Mesodermal cell (in vitro differentiated cells): ENCODE measurements around the gene ZNF45.
A peak's percentile ranks its signal among the peaks of the same experiment; 100 is the strongest.
"Not testable (repeated sequence)": the region's sequence is repeated elsewhere in the genome, so short reads cannot be mapped to it uniquely, and the experiment has no call there.

Experiments used
- H3K27ac ChIP-seq: 2 replicates; pipeline ENCODE4 v1.7.0; 2013; ENCODE audit warnings: mild to moderate bottlenecking, low read depth, low read length, moderate library complexity; ENCODE audit not compliant: severe bottlenecking
- H3K36me3 ChIP-seq: 2 replicates; pipeline ENCODE4 v1.7.1; 2013; ENCODE audit warnings: mild to moderate bottlenecking, low read length, moderate library complexity; ENCODE audit not compliant: control insufficient read depth, insufficient read depth
- H3K4me1 ChIP-seq: one replicate; pipeline ENCODE4 v1.7.1; 2013; ENCODE audit warnings: mild to moderate bottlenecking, low read length; ENCODE audit not compliant: insufficient read depth, control insufficient read depth, poor library complexity, severe bottlenecking
- H3K4me3 ChIP-seq: 2 replicates; pipeline ENCODE4 v1.7.0; 2013; ENCODE audit warnings: low read length, control low read depth, mild to moderate bottlenecking; ENCODE audit not compliant: insufficient read depth, poor library complexity, severe bottlenecking; ENCODE audit errors: extremely low read depth
- H3K9me3 ChIP-seq: 2 replicates; pipeline ENCODE4 v1.7.1; 2013; ENCODE audit warnings: mild to moderate bottlenecking, low read length, moderate library complexity; ENCODE audit not compliant: control insufficient read depth
- WGBS, 2 experiments: methylation state at CpG; one replicate each; pipeline ENCODE4 v1.1.5; 2013; ENCODE audit warnings: missing lambda C conversion rate in 2 of 2; ENCODE audit not compliant: insufficient coverage in 2 of 2; 5-methylcytosine and 5-hydroxymethylcytosine counted together

ZNF45 gene

GRCh38 chr19:43949803-43950202 lies 14.7 kb upstream of the ZNF45 start:
- 50 to 83% methylated on average over 1 of the region's 2 CpGs for WGBS, 2 experiments

GRCh38 chr19:43947412-43947811 lies 12.3 kb upstream of the ZNF45 start:
- not testable (repeated sequence) for H3K4me3 ChIP-seq, H3K27ac ChIP-seq, H3K36me3 ChIP-seq, H3K4me1 ChIP-seq
- WGBS, 2 experiments = no CpG with 5 or more reads among the region's 1 CpG
- H3K9me3 ChIP-seq = peaks cover 17% of the 10 kb centered on the region

More at GRCh38 chr19:43949803-43950202, 14.7 kb upstream of the ZNF45 start:
- H3K36me3 ChIP-seq, H3K4me3 ChIP-seq, H3K27ac ChIP-seq, H3K4me1 ChIP-seq: not testable (repeated sequence)
- H3K9me3 ChIP-seq = peaks cover 17% of the 10 kb centered on the region

GRCh38 chr19:43941209-43941608 lies 6.1 kb upstream of the ZNF45 start:
- Histone ChIP-seq H3K4me3 (no peak overlapping the region), H3K36me3 (no peaks in the 10 kb centered on the region), H3K9me3 (no peaks in the 10 kb centered on the region), H3K4me1 (no peaks in the 10 kb centered on the region), H3K27ac (no peak overlapping the region)
- WGBS, 2 experiments = no CpG with 5 or more reads among the region's 5 CpGs

- H3K4me1 ChIP-seq = no peaks in the 10 kb centered on the region
- no peaks in the 10 kb centered on the region for H3K36me3 ChIP-seq
- no peaks in the 10 kb centered on the region for H3K9me3 ChIP-seq
- 67 to 100% methylated on average over 1 of the region's 4 CpGs for WGBS, 2 experiments
- H3K4me3 ChIP-seq = no peak overlapping the region
- no peak overlapping the region for H3K27ac ChIP-seq
Observed at GRCh38 chr19:43940719-43941118, 5.6 kb upstream of the ZNF45 start.

- WGBS, 2 experiments = no CpG with 5 or more reads among the region's 3 CpGs
- H3K4me1 ChIP-seq = no peaks in the 10 kb centered on the region
- no peaks in the 10 kb centered on the region for H3K9me3 ChIP-seq
- H3K4me3 ChIP-seq = no peak overlapping the region
- H3K36me3 ChIP-seq = no peaks in the 10 kb centered on the region
- no peak overlapping the region for H3K27ac ChIP-seq
Observed at GRCh38 chr19:43939557-43940260, 4.6 kb upstream of the ZNF45 start.

- 83 to 100% methylated on average over 1 of the region's 5 CpGs for WGBS, 2 experiments
- Histone ChIP-seq H3K4me1 (peaks cover 4% of the 10 kb centered on the region), H3K9me3 (no peaks in the 10 kb centered on the region), H3K4me3 (no peak overlapping the region), H3K27ac (no peak overlapping the region), H3K36me3 (peaks cover 18% of the 10 kb centered on the region)
Observed at GRCh38 chr19:43936188-43936587, 1.1 kb upstream of the ZNF45 start.

GRCh38 chr19:43934055-43934984 lies 762 bp downstream of the ZNF45 start:
- Histone ChIP-seq H3K27ac (peak overlapping the region; percentile 77), H3K36me3 (peaks cover 37% of the 10 kb centered on the region), H3K4me1 (peaks cover 4% of the 10 kb centered on the region), H3K4me3 (peak overlapping the region; percentile 75), H3K9me3 (no peaks in the 10 kb centered on the region)
- WGBS, 2 experiments = 3 to 38% methylated on average over 6 to 8 of the region's 15 CpGs

GRCh38 chr19:43928820-43929219 lies 6.3 kb downstream of the ZNF45 start:
- H3K36me3 ChIP-seq = peaks cover 86% of the 10 kb centered on the region
- H3K27ac ChIP-seq = no peak overlapping the region
- 92 to 100% methylated on average over 3 to 4 of the region's 5 CpGs for WGBS, 2 experiments
- no peaks in the 10 kb centered on the region for H3K9me3 ChIP-seq
- peaks cover under 1% of the 10 kb centered on the region for H3K4me1 ChIP-seq
- no peak overlapping the region for H3K4me3 ChIP-seq

GRCh38 chr19:43923875-43924274 lies 11.2 kb downstream of the ZNF45 start:
- no peak overlapping the region for H3K4me3 ChIP-seq
- H3K9me3 ChIP-seq = no peaks in the 10 kb centered on the region
- no peaks in the 10 kb centered on the region for H3K4me1 ChIP-seq

GRCh38 chr19:43914051-43914450 lies 21.0 kb downstream of the ZNF45 start:
- Histone ChIP-seq H3K9me3 (peaks cover 50% of the 10 kb centered on the region), H3K27ac (no peak overlapping the region), H3K36me3 (peaks cover 62% of the 10 kb centered on the region), H3K4me1 (no peaks in the 10 kb centered on the region), H3K4me3 (no peak overlapping the region)
- 70 to 79% methylated on average over 2 to 3 of the region's 3 CpGs for WGBS, 2 experiments

More at GRCh38 chr19:43923875-43924274, 11.2 kb downstream of the ZNF45 start:
- Histone ChIP-seq H3K36me3 (peaks cover 78% of the 10 kb centered on the region), H3K27ac (no peak overlapping the region)

- Histone ChIP-seq H3K4me1 (no peaks in the 10 kb centered on the region), H3K27ac (no peak overlapping the region), H3K9me3 (peaks cover 50% of the 10 kb centered on the region), H3K36me3 (peaks cover 55% of the 10 kb centered on the region), H3K4me3 (no peak overlapping the region)
- WGBS, 2 experiments = 97 to 100% methylated on average over 5 to 6 of the region's 7 CpGs
Observed at GRCh38 chr19:43913383-43913782, 21.7 kb downstream of the ZNF45 start.
